DND-41 (cell line): ENCODE measurements around the gene CCBE1.

Experiments used
- ATAC-seq: fragments of 200-7000 bp; cut with Tn5 transposase; 3 replicates; pipeline ENCODE4 v1.9.1; 2021; ENCODE audit warnings: low read depth; ENCODE audit not compliant: insufficient read depth
- DNase-seq: peaks from one replicate; pipeline ENCODE4 v3.0.0-alpha.2; 2020
- H2AFZ ChIP-seq: 2 replicates; pipeline ENCODE4 v1.6.0; 2012; ENCODE audit warnings: low read depth, low read length
- H3K27ac ChIP-seq: 2 replicates; pipeline ENCODE4 v1.5.1; 2012; ENCODE audit warnings: low read length, inconsistent platforms
- H3K27me3 ChIP-seq: fragments of 200-600 bp; sonication (generic); 2 replicates; pipeline ENCODE4 v1.6.0; 2012; ENCODE audit warnings: low read length, mild to moderate bottlenecking, inconsistent platforms; ENCODE audit not compliant: insufficient read depth, poor library complexity
- H3K36me3 ChIP-seq: 2 replicates; pipeline ENCODE4 v1.5.1; 2012; ENCODE audit warnings: low read length, inconsistent platforms; ENCODE audit not compliant: insufficient read depth
- H3K4me1 ChIP-seq: 2 replicates; pipeline ENCODE4 v1.5.1; 2012; ENCODE audit warnings: mild to moderate bottlenecking, low read length; ENCODE audit not compliant: insufficient read depth
- H3K4me2 ChIP-seq: 2 replicates; pipeline ENCODE4 v1.6.0; 2012; ENCODE audit warnings: mild to moderate bottlenecking, moderate library complexity, low read length, inconsistent platforms; ENCODE audit not compliant: insufficient read depth
- H3K4me3 ChIP-seq, 2 experiments: fragments of 200-600 bp in 1 of 2; shearing (Covaris generic) in 1 of 2; 2 replicates each; pipeline ENCODE4 v1.5.1; 2012 to 2016; ENCODE audit warnings: inconsistent platforms in 2 of 2, low read length in 2 of 2, mild to moderate bottlenecking in 2 of 2, low read depth in 1 of 2, moderate library complexity in 1 of 2
- H3K79me2 ChIP-seq: 2 replicates; pipeline ENCODE4 v1.6.0; 2012; ENCODE audit warnings: low read length, inconsistent platforms; ENCODE audit not compliant: insufficient read depth
- H3K9ac ChIP-seq: 2 replicates; pipeline ENCODE4 v1.6.0; 2012; ENCODE audit warnings: low read depth, mild to moderate bottlenecking, inconsistent platforms, low read length, moderate library complexity
- H3K9me3 ChIP-seq: 2 replicates; pipeline ENCODE4 v1.5.1; 2012; ENCODE audit warnings: low read length, moderate library complexity, mild to moderate bottlenecking, inconsistent platforms; ENCODE audit not compliant: insufficient read depth, severe bottlenecking
- H4K20me1 ChIP-seq: 2 replicates; pipeline ENCODE4 v1.6.0; 2012; ENCODE audit warnings: low read length; ENCODE audit not compliant: insufficient read depth
- CTCF ChIP-seq: IDR thresholded peaks from 2 replicates; pipeline ENCODE4 v1.5.1; 2012; ENCODE audit warnings: borderline replicate concordance, low read length, moderate library complexity, mild to moderate bottlenecking; ENCODE audit not compliant: poor library complexity, severe bottlenecking; ENCODE audit errors: extremely low read depth
- EZH2 ChIP-seq: IDR thresholded peaks from 3 replicates; pipeline ENCODE4 v1.6.1; 2012; ENCODE audit warnings: borderline replicate concordance, low read depth, mild to moderate bottlenecking, moderate library complexity, low read length, inconsistent platforms; ENCODE audit not compliant: severe bottlenecking

CCBE1 gene

GRCh38 chr18:59606193-59607077 is 90.8 kb downstream of the CCBE1 start:
- Histone ChIP-seq H4K20me1 (no peaks in the 10 kb centered on the region), H3K27ac (no peak overlapping the region), H3K27me3 (no peaks in the 10 kb centered on the region), H3K79me2 (no peaks in the 10 kb centered on the region), H3K9me3 (no peaks in the 10 kb centered on the region), H3K4me2 (no peak overlapping the region), H3K4me1 (peaks cover 11% of the 10 kb centered on the region), H3K4me3 (no peak overlapping the region), H3K9ac (no peak overlapping the region), H3K36me3 (no peaks in the 10 kb centered on the region), H2AFZ (no peak overlapping the region)
- TF ChIP-seq CTCF (no peak), EZH2 (no peak)
- DNase-seq = no peak
- no peak for ATAC-seq

- Histone ChIP-seq H3K9me3 (no peaks in the 10 kb centered on the region), H3K4me3 (no peak overlapping the region), H3K79me2 (no peaks in the 10 kb centered on the region), H3K36me3 (no peaks in the 10 kb centered on the region), H3K4me1 (peaks cover 4% of the 10 kb centered on the region), H3K4me2 (no peak overlapping the region), H4K20me1 (no peaks in the 10 kb centered on the region), H3K27me3 (no peaks in the 10 kb centered on the region), H3K27ac (no peak overlapping the region), H3K9ac (no peak overlapping the region), H2AFZ (no peak overlapping the region)
- DNase-seq (no peak), ATAC-seq (no peak)
- TF ChIP-seq CTCF = no peak
- TF ChIP-seq EZH2 = no peak
These were observed 91.5 kb downstream of the CCBE1 start for GRCh38 chr18:59605633-59606192.

- no peaks in the 10 kb centered on the region for H3K36me3 ChIP-seq
- no peak overlapping the region for H3K27ac ChIP-seq
- no peaks in the 10 kb centered on the region for H3K79me2 ChIP-seq
- no peak overlapping the region for H3K4me2 ChIP-seq
- H2AFZ ChIP-seq = no peak overlapping the region
- no peak overlapping the region for H3K9ac ChIP-seq
- H4K20me1 ChIP-seq = no peaks in the 10 kb centered on the region
- H3K4me1 ChIP-seq = no peaks in the 10 kb centered on the region
- H3K4me3 ChIP-seq = no peak overlapping the region
- no peaks in the 10 kb centered on the region for H3K9me3 ChIP-seq
- H3K27me3 ChIP-seq = no peaks in the 10 kb centered on the region
- no peak for DNase-seq
- no peak for ATAC-seq
- no peak for TF ChIP-seq CTCF
- no peak for TF ChIP-seq EZH2
These were observed 92.3 kb downstream of the CCBE1 start for GRCh38 chr18:59604877-59605276.
